H1 (cell line): ENCODE measurements around the gene TRIM71. TPM values are rescaled to one million over a fixed set of nuclear protein-coding genes. Genes with fewer than 3 reads are reported as not detected.

Experiments used
- CTCF ChIA-PET: fragments of 300-600 bp; sonication (Branson Sonifier 250); formaldehyde crosslinking; loops from one replicate; lab custom pipeline; 2021; ENCODE audit not compliant: partially characterized antibody; lab: Charles Lee
- POLR2A ChIA-PET: fragments of 300-600 bp; sonication (Branson Sonifier 250); formaldehyde crosslinking; loops from one replicate; lab custom pipeline; 2021; ENCODE audit warnings: inconsistent platforms; ENCODE audit not compliant: partially characterized antibody; lab: Charles Lee
- DNase-seq, 2 experiments: peaks; one replicate each; pipeline versions ENCODE4 v3.0.0 to v3.0.0-alpha.2; 2010 to 2022; ENCODE audit warnings: low spot score in 2 of 2, low read depth in 1 of 2, mixed read lengths in 1 of 2
- FAIRE-seq: peaks from 2 replicates; lab custom pipeline; 2011; peaks lifted over from hg19 to GRCh38; lab: Jason Lieb, UNC
- H2AFZ ChIP-seq: 2 replicates; pipeline ENCODE4 v1.8.1; 2012; ENCODE audit warnings: low read length, inconsistent platforms
- H2AK5ac ChIP-seq: 2 replicates; pipeline ENCODE4 v1.6.1; 2013; ENCODE audit warnings: low read depth, low read length
- H2BK120ac ChIP-seq: replicated peaks from 2 replicates; pipeline ENCODE3; 2013; ENCODE audit warnings: low read depth, low read length, inconsistent platforms
- H2BK12ac ChIP-seq: 2 replicates; pipeline ENCODE4 v1.6.1; 2013; ENCODE audit warnings: low read depth, low read length
- H2BK15ac ChIP-seq: 2 replicates; pipeline ENCODE4 v1.6.1; 2013; ENCODE audit warnings: low read length
- H2BK20ac ChIP-seq: 2 replicates; pipeline ENCODE4 v1.6.1; 2013; ENCODE audit warnings: low read length
- H2BK5ac ChIP-seq: 2 replicates; pipeline ENCODE4 v1.6.1; 2013; ENCODE audit warnings: low read depth, low read length
- H3K14ac ChIP-seq: 2 replicates; pipeline ENCODE4 v1.6.1; 2013; ENCODE audit warnings: inconsistent platforms; ENCODE audit not compliant: insufficient read length
- H3K18ac ChIP-seq: 2 replicates; pipeline ENCODE4 v1.6.1; 2013; ENCODE audit warnings: low read length; ENCODE audit errors: extremely low read depth
- H3K23ac ChIP-seq: 2 replicates; pipeline ENCODE4 v1.6.1; 2013; ENCODE audit warnings: inconsistent platforms; ENCODE audit not compliant: insufficient read length
- H3K23me2 ChIP-seq: 2 replicates; pipeline ENCODE4 v1.6.1; 2013; ENCODE audit warnings: low read depth, low read length
- H3K27ac ChIP-seq: 2 replicates; pipeline ENCODE4 v1.6.1; 2011; ENCODE audit warnings: low read depth, low read length, inconsistent platforms
- H3K27me3 ChIP-seq, 4 experiments: replicated peaks in 1 of 4; 1 replicate in 1 of 4; 2 replicates in 3 of 4; pipeline versions ENCODE4 v1.6.1 to v1.8.1; 2011 to 2013; ENCODE audit warnings: low read length in 3 of 4, mild to moderate bottlenecking in 3 of 4, inconsistent platforms in 2 of 4, mixed read lengths in 2 of 4, moderate library complexity in 1 of 4; ENCODE audit not compliant: control insufficient read depth in 3 of 4, insufficient read depth in 3 of 4; ENCODE audit errors: extremely low read depth in 1 of 4
- H3K36me3 ChIP-seq, 4 experiments: 2 replicates each; pipeline versions ENCODE4 v1.6.1 to v1.8.1; 2011 to 2013; ENCODE audit warnings: mild to moderate bottlenecking in 4 of 4, low read length in 3 of 4, moderate library complexity in 2 of 4, control low read depth in 1 of 4, inconsistent platforms in 1 of 4; ENCODE audit not compliant: insufficient read depth in 4 of 4, control insufficient read depth in 2 of 4
- H3K4ac ChIP-seq: replicated peaks from 2 replicates; pipeline ENCODE3; 2013; ENCODE audit warnings: low read length, low read depth, mixed read lengths, inconsistent platforms; ENCODE audit not compliant: insufficient read length
- H3K4me1 ChIP-seq, 4 experiments: replicated peaks in 1 of 4; 1 replicate in 1 of 4; 2 replicates in 3 of 4; pipeline versions ENCODE4 v1.6.1 to v1.8.1; 2011 to 2013; ENCODE audit warnings: low read length in 3 of 4, inconsistent platforms in 2 of 4, mixed read lengths in 1 of 4; ENCODE audit not compliant: insufficient read depth in 4 of 4, control insufficient read depth in 3 of 4
- H3K4me2 ChIP-seq, 2 experiments: 2 replicates each; pipeline versions ENCODE4 v1.6.1 to v1.8.1; 2011 to 2013; ENCODE audit warnings: low read depth in 2 of 2, low read length in 2 of 2, control low read depth in 1 of 2, inconsistent platforms in 1 of 2, mild to moderate bottlenecking in 1 of 2; ENCODE audit not compliant: insufficient read depth in 1 of 2
- H3K4me3 ChIP-seq, 4 experiments: fragments of 200-600, 300-600 bp in 1 of 4; sonication (generic), shearing (Covaris generic), sonication (Bioruptor Twin) in 1 of 4; 2 replicates each; pipeline versions ENCODE4 v1.5.1 to v1.8.1; 2011 to 2016; ENCODE audit warnings: low read length in 4 of 4, low read depth in 3 of 4, control low read depth in 2 of 4, inconsistent platforms in 2 of 4, mild to moderate bottlenecking in 2 of 4, mixed read lengths in 1 of 4, moderate library complexity in 1 of 4; ENCODE audit not compliant: insufficient read depth in 2 of 4; ENCODE audit errors: extremely low read depth in 1 of 4
- H3K56ac ChIP-seq: replicated peaks from 2 replicates; pipeline ENCODE3; 2013; ENCODE audit warnings: low read depth, mild to moderate bottlenecking, mixed read lengths, low read length, inconsistent platforms; ENCODE audit not compliant: insufficient read length
- H3K79me1 ChIP-seq: 2 replicates; pipeline ENCODE4 v1.6.1; 2013; ENCODE audit warnings: low read depth, low read length, control low read depth
- H3K79me2 ChIP-seq, 2 experiments: 2 replicates each; pipeline versions ENCODE4 v1.6.1 to v1.8.1; 2012 to 2013; ENCODE audit warnings: low read length in 2 of 2, mild to moderate bottlenecking in 2 of 2, inconsistent platforms in 1 of 2; ENCODE audit not compliant: insufficient read depth in 2 of 2, control insufficient read depth in 1 of 2
- H3K9ac ChIP-seq, 4 experiments: replicated peaks in 1 of 4; 1 replicate in 1 of 4; 2 replicates in 3 of 4; pipeline versions ENCODE4 v1.6.1 to v1.8.1; 2011 to 2013; ENCODE audit warnings: low read depth in 3 of 4, low read length in 3 of 4, control low read depth in 2 of 4, mild to moderate bottlenecking in 2 of 4, moderate library complexity in 2 of 4, inconsistent platforms in 1 of 4; ENCODE audit errors: extremely low read depth in 1 of 4
- H3K9me3 ChIP-seq, 2 experiments: 2 replicates each; pipeline versions ENCODE4 v1.6.1 to v1.8.1; 2012 to 2013; ENCODE audit warnings: mild to moderate bottlenecking in 2 of 2, moderate library complexity in 2 of 2, control low read depth in 1 of 2, inconsistent platforms in 1 of 2, low read depth in 1 of 2, low read length in 1 of 2, mixed read lengths in 1 of 2; ENCODE audit not compliant: insufficient read depth in 2 of 2
- H4K20me1 ChIP-seq, 2 experiments: replicated peaks in 1 of 2; 2 replicates each; pipeline versions ENCODE3 to v1.8.1; 2011 to 2013; ENCODE audit warnings: inconsistent platforms in 2 of 2, low read length in 2 of 2, mild to moderate bottlenecking in 1 of 2; ENCODE audit not compliant: insufficient read depth in 2 of 2, control insufficient read depth in 1 of 2
- H4K5ac ChIP-seq: 2 replicates; pipeline ENCODE4 v1.6.1; 2013; ENCODE audit warnings: low read length, low read depth, mixed read lengths, inconsistent platforms; ENCODE audit not compliant: insufficient read length
- H4K8ac ChIP-seq: 2 replicates; pipeline ENCODE4 v1.8.0; 2013; ENCODE audit warnings: mild to moderate bottlenecking, moderate library complexity, low read length, inconsistent platforms; ENCODE audit not compliant: insufficient read depth; ENCODE audit errors: extremely low read depth
- H4K91ac ChIP-seq: replicated peaks from 2 replicates; pipeline ENCODE3; 2013; ENCODE audit warnings: low read length, mixed read lengths, inconsistent platforms; ENCODE audit not compliant: insufficient read length
- HDAC2 ChIP-seq, 2 experiments: fragments of 300-600 bp in 1 of 2; sonication (generic) in 1 of 2; IDR thresholded peaks; 2 replicates each; pipeline ENCODE4 v1.6.1; 2011 to 2012; ENCODE audit warnings: low read depth in 2 of 2, low read length in 2 of 2, mild to moderate bottlenecking in 2 of 2, moderate library complexity in 2 of 2, borderline replicate concordance in 1 of 2, inconsistent platforms in 1 of 2
- MAX ChIP-seq: IDR thresholded peaks from 2 replicates; pipeline ENCODE4 v1.6.1; 2012; ENCODE audit warnings: inconsistent platforms
- WGBS, 2 experiments: shearing (Covaris generic) in 1 of 2; methylation state at CpG; one replicate each; pipeline versions ENCODE4 v1.1.6 to v1.1.7; 2013 to 2015; ENCODE audit warnings: low lambda C conversion rate in 2 of 2, mixed read lengths in 2 of 2, inconsistent platforms in 1 of 2, low coverage in 1 of 2, missing lambda C conversion rate in 1 of 2; ENCODE audit not compliant: insufficient replicate concordance in 2 of 2, insufficient coverage in 1 of 2, insufficient read length in 1 of 2; ENCODE audit errors: extremely low coverage in 1 of 2, missing lambda C conversion rate in 1 of 2; 5-methylcytosine and 5-hydroxymethylcytosine counted together
- polyA plus RNA-seq, 7 experiments: library from polyadenylated mRNA; depleted of rRNA in 3 of 7; stranded (reverse) in 5 of 7; unstranded in 2 of 7; fragments of >200 nt in 5 of 7; fragments of 200-250 nt in 2 of 7; gene quantifications; 1 replicate in 5 of 7; 2 replicates in 1 of 7; 4 replicates in 1 of 7; pipeline versions ENCODE4 v1.2.1 to v1.2.3, GENCODE V29; 2011 to 2013; ENCODE audit warnings: missing spikeins in 2 of 7, mixed read lengths in 2 of 7
- total RNA-seq: library from RNA; stranded (reverse); fragmentation: NEBNext Ultra II Directional; extraction: Animal tissue kit (Norgen Biotek cat#: 25700); gene quantifications from 2 replicates; pipeline ENCODE4 v1.2.1, GENCODE V29; 2021

Gene TRIM71
- total and polyA plus RNA-seq, 2 of the 8 experiments (the other 6 are each of a cell fraction or from before 2014, with no cell fraction given), result 53.7 to 293 TPM

- Histone ChIP-seq H3K4me3 (peak overlapping the region in 2 of 4 experiments; percentile 8 to 51; a peak in 4 of 8 replicates), H2BK5ac (no peak overlapping the region; the same call in none of the 2 replicates), H3K18ac (peak overlapping the region; percentile 72), H3K27ac (no peak overlapping the region; the same call in 1 of the 2 replicates), H3K23me2 (peaks cover 3% of the 10 kb centered on the region; the same call in 1 of the 2 replicates), H3K27me3 (no peaks in the 10 kb centered on the region)
- TF ChIP-seq HDAC2 (IDR thresholded peaks at IDR 0.05; ENCODE audit: borderline replicate concordance in 1 of 2, low read depth in 2 of 2, low read length in 2 of 2) (peak in 1 of 2 experiments; percentile 64; a peak in 1 of 4 replicates), MAX (no peak)
- TF ChIP-seq, all 59 proteins: peak for 1
- peaks cover 49 to 50% of the 10 kb centered on the region in 2 experiments for H4K20me1 ChIP-seq
- H4K8ac ChIP-seq, result no peak overlapping the region
- H4K91ac ChIP-seq, result peak overlapping the region; percentile 52
- peaks cover 0 to 3% (median 0%) of the 10 kb centered on the region in 4 experiments; a peak in 4 of 8 replicates for H3K36me3 ChIP-seq
- 59% methylated on average over 5 of the region's 5 CpGs; no CpG with 5 or more reads in 1 of the 2 experiments for WGBS, 2 experiments
- H2BK12ac ChIP-seq, result peak overlapping the region; percentile 62; the same call in 1 of the 2 replicates
- H2AFZ ChIP-seq, result no peak overlapping the region
- H3K9ac ChIP-seq, result peak overlapping the region in 1 of 4 experiments; percentile 37; a peak in 1 of 7 replicates
- ChIA-PET POLR2A (interaction anchor here (0.7 to 8.2 kb wide), 8 partner anchors 9 to 87 kb away, joined by 3 to 104 read pairs (median 8); partner anchors contain the start of gene TRIM71), CTCF (interaction anchor here (0.8 to 1.0 kb wide), 3 partner anchors 47 to 62 kb away, joined by 3 to 4 read pairs (median 3); no protein-coding TSS in a partner anchor)
- peak overlapping the region; percentile 82 for H2AK5ac ChIP-seq
- peaks cover 75 to 98% of the 10 kb centered on the region in 2 experiments for H3K79me2 ChIP-seq
- no peak overlapping the region; the same call in 1 of the 2 replicates for H2BK15ac ChIP-seq
- no peak overlapping the region for H3K23ac ChIP-seq
- DNase-seq (no peak), FAIRE-seq (peak; percentile 75)
- no peak overlapping the region for H3K56ac ChIP-seq
- H3K14ac ChIP-seq, result no peak overlapping the region
- peaks cover 20% of the 10 kb centered on the region for H3K79me1 ChIP-seq
- H4K5ac ChIP-seq, result no peak overlapping the region
- H3K4me2 ChIP-seq, result peak overlapping the region; percentile 66 to 98
- no peak overlapping the region for H3K4ac ChIP-seq
- no peak overlapping the region for H2BK20ac ChIP-seq
- H3K9me3 ChIP-seq, result no peaks in the 10 kb centered on the region
- no peak overlapping the region for H2BK120ac ChIP-seq
- peaks cover 52 to 71% (median 70%) of the 10 kb centered on the region in 4 experiments for H3K4me1 ChIP-seq
These were observed 50.2 kb downstream of the TRIM71 start for GRCh38 chr3:32867954-32868353.
